Right lobe of liver (tissue), 6 donors: ENCODE data around the gene MAP1LC3C. TPM values are rescaled to one million over a fixed set of nuclear protein-coding genes. Genes with fewer than 3 reads are reported as not detected.

Experiments used
- ATAC-seq, 4 donors: fragments of 200-7000 bp; cut with Tn5 transposase; one replicate each; pipeline ENCODE4 v1.9.1; 2020; ENCODE audit warnings: mild to moderate bottlenecking in 4 of 4, moderate library complexity in 4 of 4
- DNase-seq, 3 donors: peaks; one replicate each; pipeline ENCODE4 v3.0.0-alpha.2; 2020
- H3K27ac ChIP-seq, 3 donors: fragments of 200-600 bp; one replicate each; pipeline ENCODE4 v1.8.0; 2022
- H3K27me3 ChIP-seq, 2 donors: fragments of 200-600 bp; one replicate each; pipeline ENCODE4 v1.8.0; 2022
- H3K36me3 ChIP-seq, 4 donors: fragments of 200-600 bp; sonication (generic) in 1 of 4; one replicate each; pipeline versions ENCODE4 v1.5.1 to v1.8.0; 2017 to 2022; ENCODE audit warnings: control low read depth in 1 of 4
- H3K4me1 ChIP-seq, 4 donors: fragments of 200-600 bp; sonication (generic) in 1 of 4; one replicate each; pipeline versions ENCODE4 v1.5.1 to v1.8.0; 2017 to 2022; ENCODE audit warnings: control low read depth in 1 of 4
- H3K4me3 ChIP-seq, 3 donors: fragments of 200-600 bp; one replicate each; pipeline ENCODE4 v1.8.0; 2022
- H3K9me3 ChIP-seq, 4 donors: fragments of 200-600 bp; sonication (generic) in 1 of 4; one replicate each; pipeline versions ENCODE4 v1.5.1 to v1.8.0; 2017 to 2022; ENCODE audit warnings: control low read depth in 1 of 4
- POLR2A ChIP-seq: fragments of 450-650 bp; IDR thresholded peaks from one replicate; pipeline ENCODE4 v1.6.1; 2017; ENCODE audit warnings: antibody characterized with exemption, mild to moderate bottlenecking
- whole genome bisulfite sequencing: methylation state at CpG from one replicate; pipeline ENCODE4 v1.1.6; 2018; ENCODE audit warnings: low coverage, low lambda C conversion rate; ENCODE audit not compliant: insufficient coverage; ENCODE audit errors: missing lambda C conversion rate; 5-methylcytosine and 5-hydroxymethylcytosine counted together
- intact Hi-C, 2 donors: fragments of 100-400 bp; cut with DNase I; formaldehyde crosslinking; loops; one replicate each; pipeline versions ENCODE4 v1.11.2 to v1.14.1; 2022
- total RNA-seq, 6 experiments: library from RNA; depleted of rRNA in 2 of 6; stranded (reverse); fragments of >200 nt in 2 of 6; fragmentation: NEBNext Ultra II Directional in 3 of 6; extraction: Animal tissue kit (Norgen Biotek cat#: 25700) in 3 of 6; gene quantifications; one replicate each; pipeline versions ENCODE4 v1.1.0 to v1.2.4, GENCODE V29; 2016 to 2023
- TF ChIP-seq, protein P1 (sequence below), 4 donors: fragments of 200-600 bp in 3 of 4; fragments of 450-650 bp in 1 of 4; IDR thresholded peaks; one replicate each; pipeline versions ENCODE4 v1.5.1 to v1.8.0; 2016 to 2022; ENCODE audit warnings: antibody characterized with exemption in 4 of 4, mild to moderate bottlenecking in 2 of 4
- donor health status: DM: no; HTN: yes; CAD: no.
- donor health status: DM: no; HTN: no; CAD: no.
- donor health status: DM: no; HTN: no; CAD: no.
- donor health status: DM: no; HTN: yes; CAD: no.
- donor health status: DM: no; HTN: yes; CAD: no.

The MAP1LC3C gene
- total RNA-seq, 6 experiments from 2014 or later, result 0.24 to 0.31 TPM; not detected in 4

DNA sequence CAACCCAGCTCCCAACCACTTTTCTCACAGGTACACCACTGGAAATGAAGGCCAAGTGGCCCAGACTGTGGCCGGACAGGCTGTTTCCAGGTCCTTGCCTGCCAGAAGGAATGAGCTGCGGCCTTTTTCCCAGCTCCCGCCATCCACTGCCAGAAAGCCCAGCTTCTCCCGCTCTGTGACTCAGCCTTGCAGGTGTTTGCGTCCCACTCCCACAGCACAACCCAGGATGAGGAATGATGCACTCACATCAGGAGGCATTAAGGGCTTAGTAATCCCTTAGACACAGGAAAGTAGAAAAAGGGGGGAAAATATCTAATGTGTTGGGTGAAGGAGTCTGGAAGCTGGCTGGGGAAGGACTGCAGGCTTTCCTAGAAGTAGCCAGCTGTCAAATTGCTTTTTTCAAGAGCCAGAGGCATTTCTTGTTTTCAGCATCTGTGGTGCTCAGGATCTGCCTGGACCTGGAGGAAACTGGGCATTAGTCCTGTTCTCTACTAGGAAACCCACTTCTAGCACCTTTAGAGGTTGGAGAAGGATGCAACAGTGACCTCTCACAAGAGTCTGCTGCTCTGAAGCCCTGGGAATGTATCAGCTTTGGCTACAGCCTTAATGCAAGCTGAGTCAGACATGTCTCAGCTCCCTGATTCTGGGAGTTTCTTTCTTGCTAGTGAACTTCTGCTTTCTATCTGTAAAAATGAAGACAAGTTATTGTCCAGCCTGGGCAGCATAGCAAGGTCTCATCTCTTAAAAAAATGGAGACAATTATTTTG is 13.2 kb upstream of the MAP1LC3C start:
- no peaks in the 10 kb centered on the region for H3K36me3 ChIP-seq
- no peak overlapping the region for H3K4me3 ChIP-seq
- H3K27me3 ChIP-seq, result no peaks in the 10 kb centered on the region
- ATAC-seq, result peak in 2 of 4 donors; percentile 29 to 48
- 94% methylated on average over 2 of the region's 5 CpGs for WGBS
- intact Hi-C loops, result no loop called here
- no peak for DNase-seq
- TF ChIP-seq POLR2A, result no peak
- TF ChIP-seq, protein P1, sequence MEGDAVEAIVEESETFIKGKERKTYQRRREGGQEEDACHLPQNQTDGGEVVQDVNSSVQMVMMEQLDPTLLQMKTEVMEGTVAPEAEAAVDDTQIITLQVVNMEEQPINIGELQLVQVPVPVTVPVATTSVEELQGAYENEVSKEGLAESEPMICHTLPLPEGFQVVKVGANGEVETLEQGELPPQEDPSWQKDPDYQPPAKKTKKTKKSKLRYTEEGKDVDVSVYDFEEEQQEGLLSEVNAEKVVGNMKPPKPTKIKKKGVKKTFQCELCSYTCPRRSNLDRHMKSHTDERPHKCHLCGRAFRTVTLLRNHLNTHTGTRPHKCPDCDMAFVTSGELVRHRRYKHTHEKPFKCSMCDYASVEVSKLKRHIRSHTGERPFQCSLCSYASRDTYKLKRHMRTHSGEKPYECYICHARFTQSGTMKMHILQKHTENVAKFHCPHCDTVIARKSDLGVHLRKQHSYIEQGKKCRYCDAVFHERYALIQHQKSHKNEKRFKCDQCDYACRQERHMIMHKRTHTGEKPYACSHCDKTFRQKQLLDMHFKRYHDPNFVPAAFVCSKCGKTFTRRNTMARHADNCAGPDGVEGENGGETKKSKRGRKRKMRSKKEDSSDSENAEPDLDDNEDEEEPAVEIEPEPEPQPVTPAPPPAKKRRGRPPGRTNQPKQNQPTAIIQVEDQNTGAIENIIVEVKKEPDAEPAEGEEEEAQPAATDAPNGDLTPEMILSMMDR (IDR thresholded peaks at IDR 0.05), result no peak
- no peaks in the 10 kb centered on the region for H3K4me1 ChIP-seq
- H3K27ac ChIP-seq, result no peak overlapping the region
- no peaks in the 10 kb centered on the region for H3K9me3 ChIP-seq

GRCh38 chr1:242008826-242009495 is 10.1 kb upstream of the MAP1LC3C start:
- 55% methylated on average over 4 of the region's 5 CpGs for WGBS
- DNase-seq (no peak), ATAC-seq (no peak)

GRCh38 chr1:242006976-242007375 is 8.1 kb upstream of the MAP1LC3C start:
- H3K36me3 ChIP-seq, result no peaks in the 10 kb centered on the region
- no peaks in the 10 kb centered on the region for H3K4me1 ChIP-seq
- ATAC-seq, result no peak
- no peaks in the 10 kb centered on the region for H3K27me3 ChIP-seq
- no peak for TF ChIP-seq POLR2A
- TF ChIP-seq, protein P1 (IDR thresholded peaks at IDR 0.05), result no peak
- H3K27ac ChIP-seq, result no peak overlapping the region
- WGBS, result 72% methylated on average over 3 of the region's 3 CpGs
- intact Hi-C loops, result no loop called here
- no peak overlapping the region for H3K4me3 ChIP-seq
- H3K9me3 ChIP-seq, result no peaks in the 10 kb centered on the region
- no peak for DNase-seq

More at GRCh38 chr1:242008826-242009495, 10.1 kb upstream of the MAP1LC3C start:
- Histone ChIP-seq H3K27me3 (no peaks in the 10 kb centered on the region), H3K9me3 (no peaks in the 10 kb centered on the region), H3K27ac (no peak overlapping the region), H3K4me1 (no peaks in the 10 kb centered on the region), H3K4me3 (no peak overlapping the region), H3K36me3 (no peaks in the 10 kb centered on the region)
- intact Hi-C loops, result no loop called here
- TF ChIP-seq POLR2A, result no peak
- TF ChIP-seq, protein P1 (IDR thresholded peaks at IDR 0.05), result no peak

- intact Hi-C loops, result no loop called here
- DNase-seq (no peak), ATAC-seq (no peak)
- Histone ChIP-seq H3K9me3 (no peaks in the 10 kb centered on the region), H3K36me3 (no peaks in the 10 kb centered on the region), H3K27ac (no peak overlapping the region), H3K4me3 (no peak overlapping the region), H3K27me3 (no peaks in the 10 kb centered on the region), H3K4me1 (no peaks in the 10 kb centered on the region)
- no peak for TF ChIP-seq POLR2A
- TF ChIP-seq, protein P1 (IDR thresholded peaks at IDR 0.05), result no peak
- 73% methylated on average over 5 of the region's 5 CpGs for WGBS
These were observed 7.1 kb upstream of the MAP1LC3C start for GRCh38 chr1:242005866-242006535.
